OCI-LY7 (cell line): ENCODE data around the gene COLQ. TPM values are rescaled to one million over a fixed set of nuclear protein-coding genes. Genes with fewer than 3 reads are reported as not detected.

ENCODE experiments used
- BruUV-seq: library from RNA; stranded (reverse); fragments of 400-500 nt; replicated peaks from 2 replicates; lab custom pipeline; 2021; lab: Mats Ljungman, UMichigan
- CTCF ChIA-PET: fragments of 300-600 bp; sonication (Branson Sonifier 250); formaldehyde crosslinking; loops from one replicate; lab custom pipeline; 2022; ENCODE audit warnings: antibody characterized with exemption; ENCODE audit not compliant: unreplicated experiment; lab: Charles Lee
- POLR2A ChIA-PET: fragments of 300-600 bp; sonication (Branson Sonifier 250); formaldehyde crosslinking; loops from one replicate; lab custom pipeline; 2022; ENCODE audit warnings: antibody characterized with exemption; lab: Charles Lee
- DNase-seq: peaks from one replicate; pipeline ENCODE4 v3.0.0-alpha.2; 2015; ENCODE audit warnings: low spot score
- H2AFZ ChIP-seq: fragments of 200-600 bp; sonication (generic), shearing (Covaris generic); 2 replicates; pipeline ENCODE4 v1.6.1; 2014; ENCODE audit warnings: mild to moderate bottlenecking, antibody characterized with exemption, low read length, moderate library complexity
- H3K27ac ChIP-seq: fragments of 200-600 bp; sonication (generic); 2 replicates; pipeline ENCODE4 v1.5.1; 2014; ENCODE audit warnings: mixed run types, low read depth, mild to moderate bottlenecking, moderate library complexity, low read length, inconsistent platforms; ENCODE audit not compliant: poor library complexity, severe bottlenecking
- H3K36me3 ChIP-seq: fragments of 200-600 bp; sonication (generic); 2 replicates; pipeline ENCODE4 v1.6.1; 2014; ENCODE audit warnings: mild to moderate bottlenecking, antibody characterized with exemption, low read length, moderate library complexity, mixed read lengths; ENCODE audit not compliant: insufficient read depth
- H3K4me1 ChIP-seq: fragments of 200-600 bp; sonication (generic); 2 replicates; pipeline ENCODE4 v1.5.1; 2014; ENCODE audit warnings: mild to moderate bottlenecking, low read length; ENCODE audit not compliant: insufficient read depth, poor library complexity, severe bottlenecking
- H3K4me2 ChIP-seq: fragments of 200-600 bp; sonication (generic); 2 replicates; pipeline ENCODE4 v1.6.1; 2014; ENCODE audit warnings: mild to moderate bottlenecking, low read length
- H3K4me3 ChIP-seq: fragments of 200-600 bp; sonication (generic); 2 replicates; pipeline ENCODE4 v1.5.1; 2014; ENCODE audit warnings: mild to moderate bottlenecking, low read depth, low read length; ENCODE audit not compliant: poor library complexity, severe bottlenecking
- H3K79me2 ChIP-seq: fragments of 200-600 bp; sonication (generic); 2 replicates; pipeline ENCODE4 v1.6.1; 2016; ENCODE audit warnings: low read depth, mild to moderate bottlenecking, low read length, moderate library complexity, mixed read lengths; ENCODE audit not compliant: insufficient read depth
- H3K9me2 ChIP-seq: fragments of 200-600 bp; sonication (generic); 2 replicates; pipeline ENCODE4 v1.6.1; 2016; ENCODE audit warnings: mild to moderate bottlenecking, low read length, mixed read lengths; ENCODE audit not compliant: insufficient read depth
- H3K9me3 ChIP-seq: fragments of 200-600 bp; sonication (generic); 2 replicates; pipeline ENCODE4 v1.6.1; 2014; ENCODE audit warnings: mild to moderate bottlenecking, mixed run types, low read length, mixed read lengths
- H4K20me1 ChIP-seq: fragments of 200-600 bp; sonication (generic); 2 replicates; pipeline ENCODE4 v1.6.1; 2014; ENCODE audit warnings: mild to moderate bottlenecking, antibody characterized with exemption, low read length, moderate library complexity, mixed read lengths; ENCODE audit not compliant: insufficient read depth
- EZH2phosphoT487 ChIP-seq: fragments of 200-600 bp; sonication (generic); IDR thresholded peaks from 2 replicates; pipeline ENCODE4 v1.6.1; 2018; ENCODE audit warnings: low read depth, borderline replicate concordance, mild to moderate bottlenecking, mixed run types, antibody characterized with exemption, low read length, moderate library complexity, mixed read lengths
- intact Hi-C: fragments of 100-400 bp; cut with micrococcal nuclease; formaldehyde crosslinking; loops from one replicate; pipeline ENCODE4 v1.10.0; 2022; ENCODE audit not compliant: unreplicated experiment
- total RNA-seq, 2 experiments: library from RNA; depleted of rRNA in 1 of 2; stranded (reverse); fragments of >200 nt in 1 of 2; shearing (Covaris generic) in 1 of 2; gene quantifications; 2 replicates each; pipeline ENCODE4 v1.2.3, GENCODE V29; 2014 to 2022
- TF ChIP-seq, protein P1 (sequence below): fragments of 200-600 bp; sonication (generic); conservative IDR thresholded peaks from 2 replicates; pipeline ENCODE4 v1.5.1; 2014; ENCODE audit warnings: mild to moderate bottlenecking, antibody characterized with exemption, low read length, moderate library complexity, mixed read lengths

Gene COLQ
- total RNA-seq, 2 experiments from 2014 or later = 0.42 to 1.4 TPM

DNA sequence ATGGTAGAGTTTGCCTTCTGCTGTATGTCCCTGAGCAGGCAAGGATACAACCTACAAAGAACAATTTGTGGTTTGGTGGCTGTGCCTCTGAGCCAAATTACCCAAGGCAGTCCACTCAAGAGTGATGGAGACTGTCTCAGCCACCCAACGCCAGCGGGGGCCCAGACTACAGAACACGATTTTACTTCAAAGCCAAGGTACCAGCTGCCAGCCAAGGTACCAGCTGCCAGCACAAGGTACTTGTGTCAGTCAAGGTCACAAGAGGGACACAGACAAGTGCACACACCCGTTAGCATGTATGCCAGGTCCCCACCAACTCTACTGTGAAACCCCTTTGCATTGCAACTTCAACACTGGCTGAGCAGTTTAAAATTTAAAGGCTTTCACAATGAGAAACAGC is 23.5 kb downstream of the COLQ start:
- H3K27ac ChIP-seq = no peak overlapping the region
- no peaks in the 10 kb centered on the region for H3K4me1 ChIP-seq
- H4K20me1 ChIP-seq = no peaks in the 10 kb centered on the region
- CTCF ChIA-PET = no interaction called here
- no peak overlapping the region for H2AFZ ChIP-seq
- intact Hi-C loops = no loop called here
- no peaks in the 10 kb centered on the region for H3K36me3 ChIP-seq
- no peak for DNase-seq
- H3K4me3 ChIP-seq = no peak overlapping the region
- H3K79me2 ChIP-seq = no peaks in the 10 kb centered on the region
- no peaks in the 10 kb centered on the region for H3K9me2 ChIP-seq
- TF ChIP-seq, protein P1, sequence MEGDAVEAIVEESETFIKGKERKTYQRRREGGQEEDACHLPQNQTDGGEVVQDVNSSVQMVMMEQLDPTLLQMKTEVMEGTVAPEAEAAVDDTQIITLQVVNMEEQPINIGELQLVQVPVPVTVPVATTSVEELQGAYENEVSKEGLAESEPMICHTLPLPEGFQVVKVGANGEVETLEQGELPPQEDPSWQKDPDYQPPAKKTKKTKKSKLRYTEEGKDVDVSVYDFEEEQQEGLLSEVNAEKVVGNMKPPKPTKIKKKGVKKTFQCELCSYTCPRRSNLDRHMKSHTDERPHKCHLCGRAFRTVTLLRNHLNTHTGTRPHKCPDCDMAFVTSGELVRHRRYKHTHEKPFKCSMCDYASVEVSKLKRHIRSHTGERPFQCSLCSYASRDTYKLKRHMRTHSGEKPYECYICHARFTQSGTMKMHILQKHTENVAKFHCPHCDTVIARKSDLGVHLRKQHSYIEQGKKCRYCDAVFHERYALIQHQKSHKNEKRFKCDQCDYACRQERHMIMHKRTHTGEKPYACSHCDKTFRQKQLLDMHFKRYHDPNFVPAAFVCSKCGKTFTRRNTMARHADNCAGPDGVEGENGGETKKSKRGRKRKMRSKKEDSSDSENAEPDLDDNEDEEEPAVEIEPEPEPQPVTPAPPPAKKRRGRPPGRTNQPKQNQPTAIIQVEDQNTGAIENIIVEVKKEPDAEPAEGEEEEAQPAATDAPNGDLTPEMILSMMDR = no peak
- TF ChIP-seq EZH2phosphoT487 = no peak
- no peaks in the 10 kb centered on the region for H3K9me3 ChIP-seq
- BruUV-seq = no TSS peak
- H3K4me2 ChIP-seq = no peak overlapping the region
- POLR2A ChIA-PET = no interaction called here

DNA sequence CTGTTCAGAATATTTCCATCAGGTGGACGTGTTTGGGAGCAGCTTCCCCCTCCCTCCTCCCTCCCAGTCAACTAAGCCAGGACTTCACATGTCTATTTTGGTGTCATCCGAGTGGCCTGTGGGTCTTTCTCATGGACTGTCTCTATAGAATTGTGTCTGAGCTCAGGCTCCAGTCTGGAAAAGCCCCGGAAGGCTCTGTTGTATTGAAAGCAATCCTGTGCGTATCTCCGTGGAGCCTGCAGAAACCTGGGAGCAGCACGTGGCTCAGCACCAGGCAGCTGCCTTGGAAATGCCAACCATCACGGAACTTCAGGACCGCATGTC is 25.2 kb downstream of the COLQ start:
- intact Hi-C loops = no loop called here
- Histone ChIP-seq H3K79me2 (no peaks in the 10 kb centered on the region), H3K9me2 (no peaks in the 10 kb centered on the region), H3K27ac (no peak overlapping the region), H3K36me3 (no peaks in the 10 kb centered on the region), H2AFZ (no peak overlapping the region), H3K4me3 (no peak overlapping the region), H3K4me1 (no peaks in the 10 kb centered on the region), H3K4me2 (no peak overlapping the region), H3K9me3 (no peaks in the 10 kb centered on the region), H4K20me1 (no peaks in the 10 kb centered on the region)
- ChIA-PET CTCF (interaction anchor here (1.0 kb wide), 1 partner anchor 1168 kb away, joined by 3 read pairs; no protein-coding TSS in a partner anchor), POLR2A (interaction anchor here (0.7 to 0.8 kb wide), 2 partner anchors 54 to 289 kb away, joined by 3 to 5 read pairs; no protein-coding TSS in a partner anchor)
- no peak for DNase-seq
- BruUV-seq = no TSS peak
- no peak for TF ChIP-seq EZH2phosphoT487
- TF ChIP-seq, protein P1 = no peak

DNA sequence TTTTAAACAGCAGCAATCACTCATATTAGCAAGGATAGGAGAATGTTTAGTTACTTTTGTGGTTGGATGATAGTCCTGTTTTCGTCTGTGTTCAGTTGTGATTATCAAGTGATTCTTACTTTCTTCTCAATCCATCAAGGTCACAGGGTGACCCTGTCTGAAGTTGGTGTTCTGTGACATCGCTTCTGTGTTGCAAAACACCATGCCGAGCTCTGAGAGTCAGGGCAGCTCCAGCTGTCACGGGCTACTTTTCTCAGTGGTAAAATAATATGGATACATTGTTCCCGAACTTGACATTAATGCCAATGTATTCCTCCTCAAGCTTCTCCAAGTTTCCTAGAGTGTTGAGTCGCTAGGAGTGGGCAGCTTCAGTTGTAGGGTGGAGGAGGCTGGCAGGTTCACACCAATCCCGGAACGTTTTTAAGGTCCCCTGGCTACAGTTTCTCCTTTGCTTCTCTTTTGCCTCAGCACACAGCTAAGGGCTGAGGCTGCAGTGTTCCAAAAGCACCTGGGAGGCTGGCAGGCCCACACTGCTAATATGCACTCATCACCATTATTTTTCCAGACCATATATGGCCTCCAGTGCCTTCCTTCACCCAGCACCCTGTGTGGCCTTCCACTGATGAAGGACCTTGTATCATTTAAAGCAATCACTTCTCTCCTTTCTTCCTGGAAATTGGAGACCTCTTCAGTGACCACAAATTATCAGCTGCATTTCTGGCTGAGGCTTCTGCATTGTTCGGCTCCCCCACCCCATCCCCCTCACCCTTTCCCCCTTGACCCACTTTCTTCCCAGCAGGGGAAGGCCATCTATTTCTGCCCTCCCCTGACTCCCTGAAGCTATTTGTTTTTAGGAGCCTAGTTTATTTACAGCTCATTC is 25.8 kb downstream of the COLQ start:
- no peaks in the 10 kb centered on the region for H3K79me2 ChIP-seq
- no peaks in the 10 kb centered on the region for H3K9me2 ChIP-seq
- H3K36me3 ChIP-seq = no peaks in the 10 kb centered on the region
- no TSS peak for BruUV-seq
- H3K4me2 ChIP-seq = no peak overlapping the region
- no peak overlapping the region for H3K27ac ChIP-seq
- no peaks in the 10 kb centered on the region for H4K20me1 ChIP-seq
- no peak overlapping the region for H2AFZ ChIP-seq
- intact Hi-C loops = no loop called here
- no peak for DNase-seq
- H3K9me3 ChIP-seq = no peaks in the 10 kb centered on the region
- no peaks in the 10 kb centered on the region for H3K4me1 ChIP-seq
- ChIA-PET POLR2A (interaction anchor here (0.7 to 0.8 kb wide), 2 partner anchors 53 to 289 kb away, joined by 3 to 5 read pairs; no protein-coding TSS in a partner anchor), CTCF (interaction anchor here (1.0 kb wide), 1 partner anchor 1169 kb away, joined by 3 read pairs; no protein-coding TSS in a partner anchor)
- TF ChIP-seq, protein P1 = no peak
- TF ChIP-seq EZH2phosphoT487 = no peak
- H3K4me3 ChIP-seq = no peak overlapping the region
